GM10266 (cell line): ENCODE results near the gene PIBF1.
A peak's percentile ranks its signal among the peaks of the same experiment; 100 is the strongest.

ENCODE experiments used
- DNase-seq: peaks from one replicate; pipeline ENCODE4 v3.0.0; 2012; ENCODE audit errors: extremely low spot score
- TF ChIP-seq, protein P1 (sequence below): IDR thresholded peaks from 2 replicates; pipeline ENCODE4 v1.5.1; 2012; ENCODE audit warnings: mild to moderate bottlenecking, low read depth; ENCODE audit not compliant: control insufficient read depth, insufficient read depth; ENCODE audit errors: missing control alignments

The PIBF1 gene

DNA sequence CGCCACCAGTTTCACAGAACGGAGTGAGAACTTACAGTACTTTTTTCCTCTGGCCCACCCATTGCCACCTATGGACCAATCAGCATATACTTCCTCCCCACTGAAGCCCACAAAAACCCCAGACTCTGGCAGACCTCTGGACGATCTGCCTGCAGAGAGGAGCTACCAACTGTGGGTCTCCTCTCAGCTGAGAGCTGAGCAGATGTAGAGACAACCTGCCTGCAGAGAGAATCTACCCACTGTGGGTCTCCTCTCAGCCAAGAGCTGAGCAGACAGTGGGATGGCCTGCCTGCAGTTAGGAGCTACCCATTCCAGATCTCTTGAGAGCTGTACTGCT is 69.7 kb downstream of the PIBF1 start:
- no peak for DNase-seq

DNA sequence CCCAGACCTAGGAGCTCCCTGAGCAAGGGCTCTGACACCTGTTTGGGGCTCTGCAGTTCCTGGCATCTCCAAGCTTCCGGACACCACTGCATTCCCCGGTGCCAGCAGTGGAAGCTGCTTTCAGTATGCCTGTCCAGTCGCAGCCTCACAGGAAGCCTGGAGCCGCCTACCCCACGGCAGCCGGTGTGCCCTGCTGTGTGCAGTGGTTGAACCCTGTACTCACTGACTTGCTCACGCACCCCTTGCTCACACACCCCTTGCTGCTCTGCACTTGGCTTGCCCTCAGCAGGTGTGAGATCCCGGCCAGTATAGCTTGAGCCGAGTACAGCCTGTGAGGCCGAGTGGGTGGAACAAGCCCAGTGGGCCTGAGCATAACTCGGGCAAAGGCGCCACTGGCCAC is 70.3 kb downstream of the PIBF1 start:
- TF ChIP-seq, protein P1, sequence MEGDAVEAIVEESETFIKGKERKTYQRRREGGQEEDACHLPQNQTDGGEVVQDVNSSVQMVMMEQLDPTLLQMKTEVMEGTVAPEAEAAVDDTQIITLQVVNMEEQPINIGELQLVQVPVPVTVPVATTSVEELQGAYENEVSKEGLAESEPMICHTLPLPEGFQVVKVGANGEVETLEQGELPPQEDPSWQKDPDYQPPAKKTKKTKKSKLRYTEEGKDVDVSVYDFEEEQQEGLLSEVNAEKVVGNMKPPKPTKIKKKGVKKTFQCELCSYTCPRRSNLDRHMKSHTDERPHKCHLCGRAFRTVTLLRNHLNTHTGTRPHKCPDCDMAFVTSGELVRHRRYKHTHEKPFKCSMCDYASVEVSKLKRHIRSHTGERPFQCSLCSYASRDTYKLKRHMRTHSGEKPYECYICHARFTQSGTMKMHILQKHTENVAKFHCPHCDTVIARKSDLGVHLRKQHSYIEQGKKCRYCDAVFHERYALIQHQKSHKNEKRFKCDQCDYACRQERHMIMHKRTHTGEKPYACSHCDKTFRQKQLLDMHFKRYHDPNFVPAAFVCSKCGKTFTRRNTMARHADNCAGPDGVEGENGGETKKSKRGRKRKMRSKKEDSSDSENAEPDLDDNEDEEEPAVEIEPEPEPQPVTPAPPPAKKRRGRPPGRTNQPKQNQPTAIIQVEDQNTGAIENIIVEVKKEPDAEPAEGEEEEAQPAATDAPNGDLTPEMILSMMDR = no peak
- DNase-seq = no peak

More for the DNA sequence above, 69.7 kb downstream of the PIBF1 start:
- TF ChIP-seq, protein P1 = no peak

DNA sequence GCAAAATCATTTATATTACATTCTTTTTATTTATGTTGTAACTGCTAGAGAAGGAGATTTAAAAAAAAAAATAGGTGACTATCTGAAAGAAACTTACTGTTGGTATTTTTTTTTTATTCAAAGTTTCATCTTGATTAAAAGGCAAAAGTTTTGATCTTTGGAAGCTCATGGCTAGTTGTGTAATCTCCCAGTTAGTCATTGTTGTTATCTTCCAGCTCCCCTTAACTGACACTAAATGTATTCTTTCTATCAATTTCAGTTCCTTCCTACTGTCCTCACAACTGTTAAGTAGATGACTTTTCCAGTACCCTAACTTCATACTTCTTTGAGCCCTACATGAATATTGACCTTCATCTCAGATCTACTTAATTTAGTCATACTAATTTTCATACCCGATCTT is 71.1 kb downstream of the PIBF1 start:
- no peak for DNase-seq

DNA sequence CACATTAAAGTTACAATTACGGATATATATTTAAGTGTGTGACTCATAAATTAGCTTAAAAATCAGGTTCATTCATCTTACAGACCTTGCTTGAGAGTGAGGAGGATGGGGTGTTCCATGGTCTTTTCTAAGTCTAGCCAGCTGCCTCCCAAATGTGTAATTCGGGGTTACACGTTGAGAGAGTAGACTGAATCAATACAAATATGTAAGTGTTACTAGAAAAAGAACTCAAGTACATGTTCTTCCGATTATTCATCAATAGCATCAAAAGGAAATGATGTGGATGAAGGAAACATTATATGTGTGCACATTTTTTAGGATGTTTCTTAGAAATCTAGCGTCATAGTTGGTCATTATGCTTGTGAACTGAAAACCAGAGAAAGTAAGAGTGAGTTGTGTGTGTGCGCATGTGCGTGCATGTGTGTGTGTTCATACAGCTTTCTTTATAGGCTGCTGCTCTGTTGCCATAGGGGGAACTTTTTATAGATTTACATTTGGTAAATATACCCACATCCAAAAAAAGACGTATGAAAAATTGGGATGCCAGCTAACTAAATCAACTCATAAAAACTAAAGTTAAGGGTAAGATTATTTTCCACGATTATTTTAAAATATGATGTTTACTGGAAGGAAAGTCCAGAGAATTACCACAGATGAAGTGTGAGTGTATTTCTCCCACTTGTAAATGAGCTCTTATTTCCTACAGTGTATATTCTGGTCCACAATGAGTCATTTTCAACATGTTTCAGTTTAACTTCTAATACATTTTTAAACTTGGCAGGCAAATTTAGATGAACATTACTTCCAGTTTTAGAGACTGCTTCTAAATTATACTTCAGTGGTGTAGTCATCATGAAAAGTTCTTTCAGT is 82.4 kb downstream of the PIBF1 start:
- TF ChIP-seq, protein P1 = no peak
- DNase-seq = peak; percentile 28

More for the DNA sequence above, 71.1 kb downstream of the PIBF1 start:
- TF ChIP-seq, protein P1 = no peak

DNA sequence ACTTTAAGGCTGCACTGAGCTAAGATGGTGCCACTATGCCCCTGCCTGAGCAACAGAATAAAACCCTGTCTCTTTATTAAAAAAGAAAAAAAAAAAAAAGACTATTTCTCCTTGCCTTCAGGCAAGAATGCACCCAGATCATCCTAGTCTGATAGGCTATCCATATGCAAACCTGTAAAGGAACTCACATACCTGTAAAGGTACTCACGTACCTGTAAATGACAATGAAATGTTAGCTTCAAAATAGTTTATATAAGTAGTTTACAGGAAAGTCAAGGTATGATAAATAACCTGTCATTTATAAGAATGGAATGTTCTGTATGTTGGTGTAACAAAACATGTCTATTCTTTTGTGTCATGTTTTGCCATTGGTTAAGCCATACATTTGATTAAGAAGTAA is 86.3 kb downstream of the PIBF1 start:
- TF ChIP-seq, protein P1 = no peak
- no peak for DNase-seq

DNA sequence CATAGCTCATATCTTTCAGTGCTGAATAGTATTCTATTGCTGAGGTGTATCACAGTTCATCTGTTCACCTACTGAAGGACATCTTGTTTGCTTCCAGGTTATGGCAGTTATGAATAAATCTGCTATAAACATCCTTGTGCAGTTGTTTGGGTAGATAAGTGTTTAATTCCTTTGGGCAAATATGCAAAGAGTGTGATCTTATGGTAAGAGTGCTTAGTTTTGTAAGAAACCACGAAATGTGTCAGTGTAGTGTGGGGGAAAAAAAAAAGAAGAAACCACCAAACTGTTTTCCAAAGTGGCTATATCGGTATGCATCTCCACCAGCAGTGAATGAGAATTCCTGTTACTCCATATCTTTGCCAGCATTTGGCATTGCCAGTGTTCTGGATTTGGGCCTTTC is 93.3 kb downstream of the PIBF1 start:
- TF ChIP-seq, protein P1 = no peak
- no peak for DNase-seq

DNA sequence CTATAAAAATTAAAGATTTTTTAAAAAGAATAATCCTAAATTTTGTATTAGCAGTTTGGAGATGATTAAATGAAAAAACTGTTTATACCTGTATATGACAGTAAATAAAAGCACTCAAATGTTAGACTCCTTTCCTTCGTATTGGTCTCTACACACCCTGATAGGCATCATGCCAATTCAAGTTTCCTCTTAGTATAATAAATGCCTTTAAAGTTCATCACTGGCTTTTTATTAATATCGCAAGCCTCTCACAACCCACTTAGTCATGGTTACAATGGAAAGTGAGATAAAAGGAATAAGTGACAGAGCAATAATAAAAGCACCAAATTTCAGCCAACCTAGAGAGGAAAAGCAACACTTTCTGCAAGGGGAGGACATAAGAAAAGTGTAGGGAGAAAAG is 102.2 kb downstream of the PIBF1 start:
- TF ChIP-seq, protein P1 = no peak
- no peak for DNase-seq
